OCI-LY7 (cell line): Measurements from ENCODE around the gene RSPH10B. TPM values are rescaled to one million over a fixed set of nuclear protein-coding genes. Genes with fewer than 3 reads are reported as not detected.
"Not testable (repeated sequence)": the region's sequence is repeated elsewhere in the genome, so short reads cannot be mapped to it uniquely, and the experiment has no call there.

Source experiments
- BruUV-seq: library from RNA; stranded (reverse); fragments of 400-500 nt; replicated peaks from 2 replicates; lab custom pipeline; 2021; lab: Mats Ljungman, UMichigan
- CTCF ChIA-PET: fragments of 300-600 bp; sonication (Branson Sonifier 250); formaldehyde crosslinking; loops from one replicate; lab custom pipeline; 2022; ENCODE audit warnings: antibody characterized with exemption; ENCODE audit not compliant: unreplicated experiment; lab: Charles Lee
- POLR2A ChIA-PET: fragments of 300-600 bp; sonication (Branson Sonifier 250); formaldehyde crosslinking; loops from one replicate; lab custom pipeline; 2022; ENCODE audit warnings: antibody characterized with exemption; lab: Charles Lee
- DNase-seq: peaks from one replicate; pipeline ENCODE4 v3.0.0-alpha.2; 2015; ENCODE audit warnings: low spot score
- H2AFZ ChIP-seq: fragments of 200-600 bp; sonication (generic), shearing (Covaris generic); 2 replicates; pipeline ENCODE4 v1.6.1; 2014; ENCODE audit warnings: mild to moderate bottlenecking, antibody characterized with exemption, low read length, moderate library complexity
- H3K27ac ChIP-seq: fragments of 200-600 bp; sonication (generic); 2 replicates; pipeline ENCODE4 v1.5.1; 2014; ENCODE audit warnings: mixed run types, low read depth, mild to moderate bottlenecking, moderate library complexity, low read length, inconsistent platforms; ENCODE audit not compliant: poor library complexity, severe bottlenecking
- H3K36me3 ChIP-seq: fragments of 200-600 bp; sonication (generic); 2 replicates; pipeline ENCODE4 v1.6.1; 2014; ENCODE audit warnings: mild to moderate bottlenecking, antibody characterized with exemption, low read length, moderate library complexity, mixed read lengths; ENCODE audit not compliant: insufficient read depth
- H3K4me1 ChIP-seq: fragments of 200-600 bp; sonication (generic); 2 replicates; pipeline ENCODE4 v1.5.1; 2014; ENCODE audit warnings: mild to moderate bottlenecking, low read length; ENCODE audit not compliant: insufficient read depth, poor library complexity, severe bottlenecking
- H3K4me2 ChIP-seq: fragments of 200-600 bp; sonication (generic); 2 replicates; pipeline ENCODE4 v1.6.1; 2014; ENCODE audit warnings: mild to moderate bottlenecking, low read length
- H3K4me3 ChIP-seq: fragments of 200-600 bp; sonication (generic); 2 replicates; pipeline ENCODE4 v1.5.1; 2014; ENCODE audit warnings: mild to moderate bottlenecking, low read depth, low read length; ENCODE audit not compliant: poor library complexity, severe bottlenecking
- H3K79me2 ChIP-seq: fragments of 200-600 bp; sonication (generic); 2 replicates; pipeline ENCODE4 v1.6.1; 2016; ENCODE audit warnings: low read depth, mild to moderate bottlenecking, low read length, moderate library complexity, mixed read lengths; ENCODE audit not compliant: insufficient read depth
- H3K9me2 ChIP-seq: fragments of 200-600 bp; sonication (generic); 2 replicates; pipeline ENCODE4 v1.6.1; 2016; ENCODE audit warnings: mild to moderate bottlenecking, low read length, mixed read lengths; ENCODE audit not compliant: insufficient read depth
- H3K9me3 ChIP-seq: fragments of 200-600 bp; sonication (generic); 2 replicates; pipeline ENCODE4 v1.6.1; 2014; ENCODE audit warnings: mild to moderate bottlenecking, mixed run types, low read length, mixed read lengths
- H4K20me1 ChIP-seq: fragments of 200-600 bp; sonication (generic); 2 replicates; pipeline ENCODE4 v1.6.1; 2014; ENCODE audit warnings: mild to moderate bottlenecking, antibody characterized with exemption, low read length, moderate library complexity, mixed read lengths; ENCODE audit not compliant: insufficient read depth
- intact Hi-C: fragments of 100-400 bp; cut with micrococcal nuclease; formaldehyde crosslinking; loops from one replicate; pipeline ENCODE4 v1.10.0; 2022; ENCODE audit not compliant: unreplicated experiment
- total RNA-seq, 2 experiments: library from RNA; depleted of rRNA in 1 of 2; stranded (reverse); fragments of >200 nt in 1 of 2; shearing (Covaris generic) in 1 of 2; gene quantifications; 2 replicates each; pipeline ENCODE4 v1.2.3, GENCODE V29; 2014 to 2022

RSPH10B gene
- total RNA-seq, 2 experiments from 2014 or later: 0.09 to 0.29 TPM

GRCh38 chr7:5963810-5964209 is 6.7 kb downstream of the RSPH10B start:
- H3K4me2 ChIP-seq, H2AFZ ChIP-seq, H4K20me1 ChIP-seq, BruUV-seq, intact Hi-C loops, H3K27ac ChIP-seq, H3K4me1 ChIP-seq, H3K9me3 ChIP-seq, CTCF ChIA-PET, H3K9me2 ChIP-seq, H3K79me2 ChIP-seq, DNase-seq, H3K4me3 ChIP-seq, POLR2A ChIA-PET, H3K36me3 ChIP-seq: not testable (repeated sequence)

DNA sequence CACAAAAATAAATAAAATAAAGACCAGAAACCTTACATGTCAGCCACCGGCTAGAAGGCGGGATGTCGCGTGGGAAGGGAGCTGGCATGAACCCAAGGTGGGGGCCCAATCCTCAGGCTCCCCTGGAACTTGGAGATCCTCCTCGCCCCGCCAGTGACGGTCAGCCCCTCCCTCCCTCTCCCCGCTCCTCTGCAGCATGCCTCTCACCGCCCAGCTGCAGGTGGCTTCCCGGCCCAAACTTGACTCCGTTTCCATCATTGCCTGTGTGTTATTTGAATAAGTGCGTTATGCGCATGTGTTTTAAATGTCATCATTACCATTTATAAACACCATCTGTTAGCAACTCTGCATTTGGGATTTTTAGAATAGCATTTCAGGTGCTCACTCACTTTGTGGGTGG is 7.3 kb downstream of the RSPH10B start:
- H3K9me3 ChIP-seq, H2AFZ ChIP-seq, CTCF ChIA-PET, BruUV-seq, H3K9me2 ChIP-seq, POLR2A ChIA-PET, H3K4me3 ChIP-seq, H3K4me1 ChIP-seq, intact Hi-C loops, H3K36me3 ChIP-seq, H4K20me1 ChIP-seq, H3K27ac ChIP-seq, H3K4me2 ChIP-seq, DNase-seq, H3K79me2 ChIP-seq: not testable (repeated sequence)

- BruUV-seq, H3K4me3 ChIP-seq, H4K20me1 ChIP-seq, H3K9me2 ChIP-seq, H3K36me3 ChIP-seq, DNase-seq, H3K4me1 ChIP-seq, H3K79me2 ChIP-seq, H2AFZ ChIP-seq, H3K27ac ChIP-seq, intact Hi-C loops, CTCF ChIA-PET, POLR2A ChIA-PET, H3K4me2 ChIP-seq, H3K9me3 ChIP-seq: not testable (repeated sequence)
Observed at GRCh38 chr7:5934945-5935450, 35.5 kb downstream of the RSPH10B start.

GRCh38 chr7:5931905-5932644 is 38.4 kb downstream of the RSPH10B start:
- H2AFZ ChIP-seq, H3K4me1 ChIP-seq, intact Hi-C loops, POLR2A ChIA-PET, DNase-seq, CTCF ChIA-PET, H3K4me2 ChIP-seq, H3K27ac ChIP-seq, H4K20me1 ChIP-seq, H3K9me3 ChIP-seq, H3K9me2 ChIP-seq, H3K36me3 ChIP-seq, H3K79me2 ChIP-seq, BruUV-seq, H3K4me3 ChIP-seq: not testable (repeated sequence)

DNA sequence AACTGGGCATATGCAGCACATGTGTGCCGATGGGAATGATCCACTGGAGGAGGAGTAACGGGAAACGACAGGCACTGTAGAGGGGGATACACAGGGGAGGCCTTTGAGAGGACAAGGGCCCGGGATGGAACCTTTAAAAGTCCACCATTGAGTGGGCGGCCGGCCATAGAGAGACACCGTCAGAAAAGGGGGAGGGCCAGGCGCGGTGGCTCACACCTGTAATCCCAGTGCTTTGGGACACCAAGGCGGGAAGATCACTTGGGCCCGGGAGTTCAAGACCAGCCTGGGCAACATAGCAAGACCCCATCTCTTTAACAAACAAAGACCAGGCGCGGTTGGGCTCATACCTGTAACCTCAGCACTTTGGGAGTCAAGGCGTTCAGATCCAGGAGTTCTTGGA is 39.2 kb downstream of the RSPH10B start:
- H3K36me3 ChIP-seq, H3K27ac ChIP-seq, DNase-seq, H3K4me3 ChIP-seq, H3K4me2 ChIP-seq, H4K20me1 ChIP-seq, H3K9me2 ChIP-seq, H3K79me2 ChIP-seq, POLR2A ChIA-PET, H3K9me3 ChIP-seq, CTCF ChIA-PET, H2AFZ ChIP-seq, H3K4me1 ChIP-seq, BruUV-seq, intact Hi-C loops: not testable (repeated sequence)

DNA sequence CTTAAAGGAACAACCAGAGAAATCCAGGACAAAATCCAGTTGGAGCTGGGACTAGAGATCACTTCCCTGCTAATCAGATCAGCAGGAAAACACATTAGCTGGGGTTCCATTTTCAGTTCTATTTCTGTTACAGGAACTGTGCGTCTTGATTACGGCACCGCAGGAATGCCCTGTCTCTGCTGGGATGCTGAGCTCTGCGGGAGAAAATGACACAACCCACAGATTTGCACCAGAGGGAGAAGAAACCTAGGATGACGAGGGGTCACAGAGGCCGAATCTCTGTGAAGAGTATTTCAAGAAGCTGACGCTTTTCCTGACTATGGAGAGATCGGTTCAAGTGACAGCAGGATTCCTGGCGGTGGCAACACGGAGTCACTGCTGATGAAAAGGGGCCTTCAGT is 40.2 kb downstream of the RSPH10B start:
- H3K36me3 ChIP-seq, POLR2A ChIA-PET, H3K4me2 ChIP-seq, BruUV-seq, CTCF ChIA-PET, intact Hi-C loops, DNase-seq, H3K9me2 ChIP-seq, H3K4me3 ChIP-seq, H3K79me2 ChIP-seq, H3K9me3 ChIP-seq, H3K4me1 ChIP-seq, H2AFZ ChIP-seq, H4K20me1 ChIP-seq, H3K27ac ChIP-seq: not testable (repeated sequence)
